GM18907 (cell line): ENCODE data around the gene CHST2.

Source experiments
- ATAC-seq: cut with Tn5 transposase; IDR thresholded peaks from one replicate; pipeline ENCODE4 v1.9.1; 2021; ENCODE audit warnings: mild to moderate bottlenecking, moderate library complexity; ENCODE audit not compliant: unreplicated experiment

The CHST2 gene

DNA sequence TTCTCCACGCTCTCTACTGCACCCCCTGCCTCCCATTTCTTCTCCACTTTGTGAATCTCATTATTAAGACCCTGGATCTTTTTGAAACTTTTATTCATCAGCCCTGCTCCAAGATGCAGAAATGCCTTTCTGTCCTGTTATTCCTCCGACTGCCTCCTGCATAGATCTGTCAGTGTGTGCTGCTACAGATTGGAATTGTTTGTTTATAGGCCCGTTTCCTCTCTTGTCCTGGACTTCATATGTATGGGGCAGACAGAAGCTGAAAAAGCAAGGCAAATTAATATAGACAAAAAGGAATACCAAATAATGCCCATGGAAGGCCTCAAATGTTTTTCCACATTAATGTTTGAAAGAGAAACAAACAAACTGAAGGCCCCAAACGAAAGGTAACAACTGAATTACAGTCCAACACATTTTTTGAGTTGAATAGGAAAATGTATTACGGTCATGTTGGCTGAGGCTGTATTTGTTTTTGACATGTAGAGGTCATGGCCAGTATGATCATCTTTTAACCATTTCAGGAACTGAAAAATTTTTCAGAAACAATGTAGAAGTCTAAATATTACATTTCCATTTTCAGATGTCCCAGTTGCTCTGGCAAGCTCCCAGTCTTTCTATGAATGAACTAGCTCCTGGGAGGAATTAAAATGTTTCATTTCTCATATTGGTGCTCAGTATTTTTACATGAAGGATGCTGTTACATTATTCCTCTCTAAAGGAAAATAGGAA is 8.8 kb downstream of the CHST2 start:
- no peak for ATAC-seq

DNA sequence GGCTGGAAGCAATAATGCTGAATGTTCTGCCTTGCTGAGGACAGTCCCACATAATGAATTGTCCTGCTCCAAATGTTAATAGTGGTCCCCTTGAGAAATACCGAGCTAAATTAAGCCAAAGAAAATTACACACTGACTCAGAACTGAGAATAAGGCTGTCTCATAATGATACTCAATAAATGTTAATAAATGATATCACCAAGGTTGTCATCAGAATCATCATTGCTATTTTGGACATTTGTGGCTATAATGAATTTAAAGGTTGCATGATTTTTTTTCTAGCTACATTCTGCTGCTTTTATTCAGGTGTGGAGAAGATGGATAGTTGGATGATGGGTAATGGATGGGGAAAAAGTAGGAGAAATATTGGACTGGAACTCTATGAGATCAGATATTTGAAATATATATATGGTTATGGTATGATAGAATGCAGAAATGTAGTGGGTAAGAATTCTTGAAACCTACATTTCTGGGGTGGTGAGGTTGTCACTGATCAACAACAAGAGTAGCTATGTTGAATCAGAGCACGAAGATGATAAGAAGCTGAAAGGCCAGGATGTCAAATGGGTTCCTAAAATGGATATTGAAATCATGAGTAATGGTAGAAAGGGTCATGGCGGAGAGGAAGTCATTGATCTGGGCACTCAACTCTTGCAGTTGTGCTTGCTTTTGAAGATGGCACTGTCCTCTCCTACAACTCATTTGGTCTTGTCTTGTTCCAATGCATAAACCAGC is 12.8 kb downstream of the CHST2 start:
- no peak for ATAC-seq

DNA sequence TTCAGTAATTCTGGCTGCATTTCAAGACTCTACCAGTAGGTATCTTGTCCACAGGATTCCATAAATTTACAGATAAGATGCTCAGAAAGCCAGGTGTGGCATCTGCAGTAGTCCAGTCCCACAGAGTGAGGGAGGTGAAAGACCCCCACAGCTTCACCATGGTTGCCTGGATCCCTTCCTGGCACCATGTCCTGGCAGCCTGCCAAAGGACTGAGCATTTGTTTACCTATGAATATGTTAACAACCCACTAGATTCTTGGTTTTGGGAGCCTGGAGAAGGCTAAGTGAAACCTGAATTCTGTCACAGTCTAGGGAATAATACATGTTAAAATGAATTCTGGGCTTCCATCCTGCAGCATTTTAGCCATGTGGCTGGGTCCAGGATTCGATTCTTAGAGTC is 14.9 kb downstream of the CHST2 start:
- ATAC-seq = no peak

DNA sequence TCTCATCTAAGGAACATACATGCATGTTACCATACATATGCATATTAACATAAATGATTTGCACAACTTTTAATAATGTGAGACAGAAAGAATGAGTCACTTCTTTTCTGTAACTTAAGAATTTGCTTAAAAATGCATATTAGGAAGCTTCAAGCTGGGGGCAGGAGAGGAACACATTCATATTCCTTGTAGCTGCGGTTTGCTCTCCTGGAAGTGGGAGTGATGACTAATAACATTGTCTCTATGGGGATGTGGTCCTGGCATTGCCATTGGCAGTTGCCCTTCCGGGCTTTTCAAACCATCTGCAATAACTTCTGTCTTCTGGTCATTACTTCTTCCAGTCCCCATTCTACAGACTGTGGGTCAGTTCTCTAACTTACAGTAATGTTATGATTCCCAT is 15.6 kb downstream of the CHST2 start:
- no peak for ATAC-seq

DNA sequence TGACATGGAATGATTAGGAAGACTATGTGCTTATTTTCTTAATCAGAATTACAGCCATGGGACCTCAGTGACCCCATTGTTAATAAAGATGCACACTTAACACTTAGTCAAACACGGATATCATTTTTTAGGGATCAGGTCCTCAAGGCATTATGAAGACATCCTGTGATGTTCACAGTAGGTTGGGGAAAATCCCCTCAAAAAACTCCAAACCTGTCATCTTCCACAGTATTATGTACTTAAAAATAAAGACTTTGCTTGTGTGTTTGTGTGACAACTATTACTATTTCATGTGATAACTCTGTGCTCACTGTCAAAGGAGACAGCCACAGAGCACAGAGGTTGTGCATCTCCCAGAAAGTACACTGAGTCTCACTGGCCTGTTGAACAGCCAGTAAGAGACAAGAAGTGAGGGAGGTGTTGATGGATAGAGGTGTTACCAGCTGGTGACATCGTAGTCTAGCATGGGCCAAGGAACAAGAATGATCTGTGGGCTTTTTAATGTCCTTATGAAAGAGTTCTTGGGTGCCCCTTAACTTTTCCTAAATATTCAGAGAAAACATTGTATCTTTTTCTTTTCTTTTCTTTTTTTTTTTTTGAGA is 18.0 kb downstream of the CHST2 start:
- ATAC-seq = no peak

DNA sequence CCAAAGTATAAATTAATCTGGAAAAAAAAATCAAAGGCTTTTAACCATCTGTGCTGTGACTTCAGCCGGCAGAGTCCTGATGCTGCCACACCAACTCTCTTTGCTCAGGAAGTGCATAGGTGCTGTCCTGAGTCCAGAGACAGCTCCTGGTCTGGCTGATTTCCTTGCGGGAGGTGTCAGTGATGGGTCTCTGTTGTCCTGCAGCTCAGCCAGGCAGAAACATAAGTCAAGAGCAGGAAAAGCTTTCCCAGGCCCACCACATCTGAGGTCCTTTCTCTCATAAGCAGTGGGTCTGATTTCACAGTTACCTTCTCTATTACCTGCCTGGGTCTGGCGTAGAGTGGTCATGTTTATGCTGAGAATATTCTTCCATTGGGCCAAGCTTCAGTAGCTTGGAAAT is 19.4 kb downstream of the CHST2 start:
- ATAC-seq = no peak

DNA sequence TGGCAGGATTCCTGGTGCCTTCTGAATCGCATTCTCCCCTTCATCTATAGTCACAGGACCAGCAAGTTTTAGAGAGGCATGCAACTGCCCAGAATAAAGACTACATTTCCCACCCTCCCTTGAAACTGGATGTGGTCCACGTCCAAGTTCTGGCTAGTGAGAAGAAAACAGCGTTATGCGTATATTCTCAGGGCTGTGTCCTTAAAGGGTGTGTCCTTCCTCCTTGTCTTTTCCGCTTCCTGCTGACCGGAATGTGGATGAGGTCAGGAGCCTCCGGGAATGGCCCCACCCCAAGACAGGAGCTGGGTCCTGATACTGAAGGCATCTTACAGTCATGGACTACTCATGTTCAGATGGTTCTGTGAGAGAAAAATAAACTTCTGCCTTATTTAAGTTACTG is 20.2 kb downstream of the CHST2 start:
- no peak for ATAC-seq

DNA sequence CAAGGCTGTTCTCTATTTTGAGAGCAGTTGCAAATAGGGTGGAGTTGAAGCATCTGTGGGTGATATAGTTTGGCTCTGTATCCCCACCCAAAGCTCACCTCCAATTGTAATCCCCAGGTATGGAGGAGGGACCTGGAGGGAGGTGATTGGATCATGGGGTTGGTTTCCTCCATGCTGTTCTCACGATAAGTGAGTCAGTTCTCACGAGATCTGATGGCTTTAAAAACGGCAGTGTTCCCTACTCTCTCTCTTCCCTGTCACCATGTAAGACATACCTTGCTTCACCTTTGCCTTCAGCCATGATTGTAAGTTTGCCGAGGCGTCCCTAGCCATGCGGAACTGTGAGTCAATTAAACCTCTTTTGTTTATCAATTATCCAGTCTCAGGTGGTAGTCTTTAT is 21.0 kb downstream of the CHST2 start:
- ATAC-seq = no peak

DNA sequence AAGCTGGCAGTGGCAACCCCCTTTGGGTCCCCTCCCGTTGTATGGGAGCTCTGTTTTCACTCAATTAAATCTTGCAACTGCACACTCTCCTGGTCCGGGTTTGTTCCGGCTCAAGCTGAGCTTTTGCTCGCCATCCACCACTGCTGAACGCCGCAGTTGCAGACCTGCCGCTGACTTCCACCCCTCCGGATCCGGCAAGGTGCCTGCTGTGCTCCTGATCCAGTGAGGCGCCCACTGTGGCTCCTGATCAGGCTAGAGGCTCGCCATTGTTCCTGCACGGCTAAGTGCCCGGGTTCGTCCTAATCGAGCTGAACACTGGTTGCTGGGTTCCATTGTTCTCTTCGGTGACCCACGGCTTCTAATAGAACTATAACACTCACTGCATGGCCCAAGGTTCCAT is 22.8 kb downstream of the CHST2 start:
- ATAC-seq = no peak

DNA sequence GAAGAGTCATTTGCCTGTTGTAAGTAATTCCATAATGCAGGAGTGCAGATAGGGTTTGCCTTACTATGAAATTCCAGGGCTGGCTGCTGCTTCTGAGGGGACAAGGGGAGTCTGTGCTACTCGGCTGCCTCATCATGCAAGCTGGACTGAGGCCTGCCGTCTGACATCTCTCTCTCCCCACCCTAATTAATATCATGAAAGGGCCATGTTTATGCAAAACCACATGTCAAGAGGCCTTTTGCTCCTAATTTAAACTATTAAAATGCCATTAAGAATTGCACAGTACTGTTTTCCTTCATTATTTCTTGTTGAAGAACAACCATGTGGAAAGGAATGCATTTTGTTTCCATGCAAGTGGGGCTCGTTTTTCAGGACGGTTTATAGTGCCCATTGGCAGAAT is 26.3 kb downstream of the CHST2 start:
- ATAC-seq = no peak

DNA sequence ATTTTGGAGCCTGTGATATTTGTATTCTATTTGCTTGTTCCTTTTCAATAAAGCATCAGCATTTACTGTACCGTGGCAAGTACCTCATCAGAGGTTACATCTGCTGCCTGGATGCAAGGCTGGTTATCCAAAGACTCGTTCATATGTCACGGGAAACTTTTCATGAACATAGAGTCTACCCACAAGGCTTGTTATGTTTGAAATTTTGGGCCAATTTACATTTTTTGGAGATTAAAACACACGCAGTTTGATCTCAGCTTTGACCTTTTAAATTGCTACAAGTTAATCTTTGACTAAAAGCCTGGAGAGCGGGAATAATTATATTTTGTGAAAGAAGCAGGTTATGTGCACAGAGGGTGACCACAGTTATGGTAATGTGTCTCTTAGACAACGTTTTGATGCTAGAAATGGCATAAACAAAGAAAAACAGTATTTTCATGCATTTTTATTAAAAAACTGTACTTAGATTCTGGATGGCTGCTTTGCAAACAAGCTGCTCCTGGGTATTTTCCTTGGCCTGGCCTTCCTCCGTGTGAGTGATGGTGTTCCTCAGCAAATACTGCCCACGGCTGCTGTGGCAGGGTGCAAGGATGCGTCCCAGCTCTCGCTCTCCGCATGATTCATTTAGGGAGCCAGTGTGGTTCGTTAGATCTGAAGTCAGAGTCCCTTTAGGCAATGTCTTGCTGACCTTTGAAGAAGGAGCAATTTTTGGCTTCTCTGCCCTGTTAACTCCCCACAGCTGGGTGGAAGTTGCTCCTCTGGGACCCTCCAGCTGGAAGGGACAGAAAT is 27.1 kb downstream of the CHST2 start:
- no peak for ATAC-seq

DNA sequence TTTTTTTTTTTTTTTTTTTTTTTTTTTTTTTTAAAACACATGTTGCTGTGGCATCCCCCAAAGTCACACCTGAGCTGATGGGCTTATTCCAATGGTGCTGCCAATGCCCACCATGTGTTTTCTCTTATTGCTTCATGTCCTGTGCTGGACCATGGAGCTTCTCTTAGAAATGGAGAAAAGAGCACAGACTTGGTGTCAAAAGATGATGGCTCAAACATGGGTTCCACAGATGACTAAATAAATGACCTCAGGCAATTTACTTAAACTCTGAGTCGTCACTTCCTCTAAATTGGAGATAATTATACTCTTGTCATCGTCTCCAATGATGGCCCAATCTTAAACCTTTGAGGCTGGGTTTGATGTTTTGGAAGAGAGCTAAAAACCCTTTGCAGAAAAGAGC is 28.1 kb downstream of the CHST2 start:
- ATAC-seq = no peak

DNA sequence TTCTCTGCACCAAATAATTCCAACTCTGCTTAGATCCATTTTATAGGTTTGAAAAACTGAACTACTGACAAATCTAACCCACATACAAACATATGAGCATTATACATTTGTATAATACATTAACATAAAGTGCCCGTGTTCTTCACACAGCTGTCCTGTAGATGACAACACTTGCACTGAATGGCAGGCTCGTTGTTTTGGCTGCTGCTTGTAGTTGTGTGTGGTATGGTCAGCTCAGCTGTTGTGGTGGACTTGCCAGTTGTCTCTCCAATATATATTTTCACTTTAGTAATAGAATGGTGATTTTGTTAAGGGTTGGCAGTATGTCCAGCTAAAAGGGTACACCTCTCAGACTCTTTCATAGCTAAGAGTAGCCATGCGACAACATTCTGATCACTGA is 30.5 kb downstream of the CHST2 start:
- no peak for ATAC-seq

DNA sequence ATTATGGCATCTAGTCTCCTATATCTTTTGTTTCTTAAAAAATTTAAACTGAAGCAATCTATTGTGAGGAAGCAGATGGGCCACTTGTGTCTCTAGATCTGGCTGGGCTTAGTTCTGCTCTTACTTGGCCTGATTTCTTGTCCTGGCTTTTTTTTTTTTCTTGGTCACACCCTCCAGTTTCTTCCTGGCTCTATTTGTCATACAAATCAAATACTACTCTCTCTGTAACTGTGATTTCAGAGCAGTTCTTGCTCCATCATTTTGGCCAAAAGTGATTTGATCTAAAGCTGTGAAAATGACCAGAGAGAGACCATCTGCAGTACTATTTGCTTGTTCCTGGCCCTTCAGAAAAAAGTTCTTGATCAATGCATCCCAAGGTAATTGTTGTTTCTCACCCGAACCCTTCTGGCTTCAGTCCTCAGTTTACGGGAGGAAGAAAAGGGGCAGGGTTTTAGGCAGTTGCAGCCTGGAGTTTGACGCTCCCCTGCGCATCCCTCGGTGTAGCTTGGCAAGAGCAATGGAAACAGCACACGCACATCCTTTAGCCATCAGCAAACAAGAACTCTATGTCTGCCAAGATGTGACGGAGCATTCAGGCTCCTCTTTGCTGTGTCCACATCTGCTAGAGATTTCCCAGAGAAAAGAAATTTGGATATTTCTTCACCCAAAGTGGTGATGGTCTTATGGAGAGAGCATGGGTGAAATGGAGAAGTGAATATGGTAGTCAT is 31.6 kb downstream of the CHST2 start:
- no peak for ATAC-seq

DNA sequence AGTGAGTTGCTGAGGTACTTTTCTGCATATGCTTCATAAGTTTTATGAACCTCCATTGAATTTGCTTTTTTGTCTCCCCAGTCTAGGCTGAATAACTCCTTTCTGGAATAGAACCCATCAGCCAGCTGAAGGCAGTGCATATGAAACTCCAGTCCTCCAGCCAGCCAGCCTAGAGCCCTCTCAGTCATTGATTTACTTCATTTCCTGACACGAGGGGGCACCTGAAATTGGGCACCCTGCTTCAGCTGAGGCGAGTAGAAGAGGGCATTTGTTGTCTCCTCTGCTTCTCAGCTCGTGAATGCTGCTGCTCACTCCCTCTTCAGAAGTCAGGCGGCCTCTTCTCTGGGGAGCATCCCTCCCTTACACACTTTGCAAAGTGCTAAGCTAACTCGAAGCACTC is 32.5 kb downstream of the CHST2 start:
- no peak for ATAC-seq

DNA sequence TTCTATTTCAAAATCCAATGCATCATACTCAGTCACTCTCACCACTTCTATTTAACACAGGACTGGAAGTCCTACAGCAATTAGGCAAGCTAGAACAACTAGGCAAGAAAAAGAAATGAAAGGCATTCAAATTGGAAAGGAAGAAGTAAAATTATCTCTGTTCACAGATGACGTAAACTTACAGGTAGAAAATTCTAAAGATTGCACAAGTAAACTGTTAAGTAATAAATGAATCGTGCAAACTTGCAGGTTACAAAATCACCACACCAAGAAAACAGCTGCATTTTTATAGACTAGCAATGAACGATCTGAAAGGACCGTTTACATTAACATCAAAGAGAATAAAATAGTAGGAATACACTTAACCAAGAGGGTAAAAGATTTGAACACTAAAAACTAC is 36.2 kb downstream of the CHST2 start:
- ATAC-seq = no peak

DNA sequence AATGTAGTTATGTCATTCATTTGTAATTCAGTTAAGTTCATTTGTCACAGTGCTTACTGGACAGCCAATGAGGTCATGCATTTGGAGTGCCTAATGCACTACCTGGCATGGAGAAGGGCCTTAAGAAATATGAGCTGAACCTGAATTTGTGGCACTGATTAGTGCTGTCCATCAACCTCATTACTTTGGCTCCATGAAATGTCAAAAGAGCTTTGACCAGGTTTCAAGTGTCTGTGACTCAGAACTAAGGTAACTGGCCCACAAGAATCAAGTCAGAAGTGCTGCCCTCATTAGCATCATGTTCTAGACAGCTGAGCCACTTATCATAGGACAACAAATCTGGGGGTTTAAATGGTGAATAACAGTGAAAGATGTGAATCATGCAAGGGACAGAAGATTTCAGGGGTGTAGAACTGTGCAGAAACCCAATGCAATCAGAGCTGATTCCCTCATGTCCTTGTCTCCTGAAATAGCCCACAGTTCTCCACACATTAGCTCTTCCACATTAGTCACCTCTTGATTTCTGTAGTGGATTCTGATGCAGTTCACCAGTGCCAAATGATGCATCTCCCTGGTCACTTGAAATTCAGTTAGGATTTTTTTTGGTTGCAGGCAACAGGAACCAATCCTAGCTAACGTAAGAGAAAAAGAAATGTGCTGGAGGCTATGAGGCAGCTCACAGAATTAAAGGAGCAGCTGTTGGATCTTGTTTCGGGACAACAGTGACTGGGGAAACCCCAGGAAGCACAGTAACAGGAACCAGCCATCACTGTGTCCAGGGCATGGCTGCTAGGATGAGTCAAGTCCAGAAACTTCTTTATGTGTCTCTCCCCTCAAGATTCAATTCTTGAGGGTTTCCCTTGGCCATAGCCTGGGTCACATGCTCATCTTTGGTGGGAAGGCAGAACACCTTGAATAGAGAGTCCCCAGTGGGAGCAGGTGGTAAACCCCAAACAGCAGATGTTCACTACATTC is 38.7 kb downstream of the CHST2 start:
- ATAC-seq = peak; percentile 92

DNA sequence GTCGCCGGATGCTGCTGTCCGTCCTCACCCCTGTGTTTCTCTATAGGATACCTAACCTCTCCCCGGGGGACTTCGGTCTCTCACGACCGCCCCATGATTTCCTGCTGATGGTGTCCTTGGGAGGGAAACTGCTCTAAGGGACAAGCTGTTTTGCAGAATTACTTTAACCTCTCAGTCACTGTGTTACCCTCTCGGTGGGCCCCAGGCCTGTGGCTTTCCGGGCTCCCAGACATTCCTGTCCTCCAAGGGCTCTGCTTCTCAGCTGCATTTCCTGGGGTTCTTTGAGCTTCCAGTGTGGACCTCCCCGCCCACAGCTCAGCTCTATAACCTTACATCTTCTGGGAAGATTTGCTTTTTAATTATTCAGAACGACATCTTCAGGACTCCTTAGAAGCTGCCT is 40.9 kb downstream of the CHST2 start:
- no peak for ATAC-seq

DNA sequence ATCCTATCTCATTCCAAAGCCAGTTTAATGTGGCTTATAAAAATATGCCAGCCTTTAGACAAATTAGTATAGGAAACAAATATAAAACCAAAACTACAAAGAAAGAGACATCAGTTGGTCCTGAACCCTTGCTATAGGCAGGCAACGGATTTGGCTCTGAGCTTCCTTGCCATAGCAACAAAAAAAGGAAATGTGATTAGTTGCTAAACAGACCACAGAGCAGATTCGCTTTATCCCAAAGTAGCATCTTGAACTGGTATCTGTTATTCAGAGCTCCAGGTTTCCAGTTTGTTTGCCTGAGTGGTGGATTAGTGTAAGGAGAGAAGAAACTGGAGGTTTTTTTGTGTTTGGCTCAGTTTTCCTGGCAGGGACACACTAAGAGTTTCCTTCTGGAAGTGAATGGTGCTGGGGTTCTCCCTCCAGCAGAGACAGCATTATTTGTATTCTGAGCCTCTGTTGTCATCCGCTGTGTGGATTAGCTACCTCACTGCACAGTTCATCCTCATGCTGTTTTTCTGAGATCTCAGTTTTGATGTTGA is 44.1 kb downstream of the CHST2 start:
- no peak for ATAC-seq
